Mesodermal cell (in vitro differentiated cells): ENCODE data around the gene DPY19L1.
"Not testable (repeated sequence)": the region's sequence is repeated elsewhere in the genome, so short reads cannot be mapped to it uniquely, and the experiment has no call there.

Experiments used
- H3K27ac ChIP-seq: 2 replicates; pipeline ENCODE4 v1.7.0; 2013; ENCODE audit warnings: mild to moderate bottlenecking, low read depth, low read length, moderate library complexity; ENCODE audit not compliant: severe bottlenecking
- H3K36me3 ChIP-seq: 2 replicates; pipeline ENCODE4 v1.7.1; 2013; ENCODE audit warnings: mild to moderate bottlenecking, low read length, moderate library complexity; ENCODE audit not compliant: control insufficient read depth, insufficient read depth
- H3K4me1 ChIP-seq: one replicate; pipeline ENCODE4 v1.7.1; 2013; ENCODE audit warnings: mild to moderate bottlenecking, low read length; ENCODE audit not compliant: insufficient read depth, control insufficient read depth, poor library complexity, severe bottlenecking
- H3K4me3 ChIP-seq: 2 replicates; pipeline ENCODE4 v1.7.0; 2013; ENCODE audit warnings: low read length, control low read depth, mild to moderate bottlenecking; ENCODE audit not compliant: insufficient read depth, poor library complexity, severe bottlenecking; ENCODE audit errors: extremely low read depth
- H3K9me3 ChIP-seq: 2 replicates; pipeline ENCODE4 v1.7.1; 2013; ENCODE audit warnings: mild to moderate bottlenecking, low read length, moderate library complexity; ENCODE audit not compliant: control insufficient read depth
- WGBS, 2 experiments: methylation state at CpG; one replicate each; pipeline ENCODE4 v1.1.5; 2013; ENCODE audit warnings: missing lambda C conversion rate in 2 of 2; ENCODE audit not compliant: insufficient coverage in 2 of 2; 5-methylcytosine and 5-hydroxymethylcytosine counted together

The DPY19L1 gene

DNA sequence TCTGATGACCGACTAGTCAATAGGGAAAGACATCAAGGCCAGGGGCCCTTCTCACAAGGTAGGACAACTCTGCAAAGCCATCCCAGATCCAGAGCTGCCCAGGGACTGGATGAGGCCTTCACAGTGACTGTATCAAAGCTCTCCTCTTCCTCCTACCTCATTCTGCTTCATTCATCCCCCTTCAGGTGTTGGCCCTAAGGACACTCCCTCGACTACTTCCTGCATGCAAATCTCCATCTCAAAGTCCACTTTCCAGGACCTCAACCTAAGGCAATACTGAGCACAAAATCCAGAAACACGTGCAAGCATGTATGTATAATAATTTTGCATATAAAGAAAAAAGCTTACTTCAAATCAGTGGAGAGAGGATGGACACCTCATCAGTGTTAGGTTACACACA lies 25.1 kb downstream of the DPY19L1 start:
- Histone ChIP-seq H3K4me1 (peaks cover 9% of the 10 kb centered on the region), H3K4me3 (no peak overlapping the region), H3K36me3 (peaks cover 56% of the 10 kb centered on the region), H3K27ac (no peak overlapping the region), H3K9me3 (no peaks in the 10 kb centered on the region)
- WGBS, 2 experiments: 83 to 100% methylated on average over 1 to 2 of the region's 3 CpGs

GRCh38 chr7:35011085-35011484 lies 26.2 kb downstream of the DPY19L1 start:
- peaks cover 15% of the 10 kb centered on the region for H3K4me1 ChIP-seq
- H3K36me3 ChIP-seq: peaks cover 46% of the 10 kb centered on the region
- no peak overlapping the region for H3K4me3 ChIP-seq
- no peak overlapping the region for H3K27ac ChIP-seq
- 89 to 100% methylated on average over 1 to 2 of the region's 3 CpGs for WGBS, 2 experiments
- no peaks in the 10 kb centered on the region for H3K9me3 ChIP-seq

DNA sequence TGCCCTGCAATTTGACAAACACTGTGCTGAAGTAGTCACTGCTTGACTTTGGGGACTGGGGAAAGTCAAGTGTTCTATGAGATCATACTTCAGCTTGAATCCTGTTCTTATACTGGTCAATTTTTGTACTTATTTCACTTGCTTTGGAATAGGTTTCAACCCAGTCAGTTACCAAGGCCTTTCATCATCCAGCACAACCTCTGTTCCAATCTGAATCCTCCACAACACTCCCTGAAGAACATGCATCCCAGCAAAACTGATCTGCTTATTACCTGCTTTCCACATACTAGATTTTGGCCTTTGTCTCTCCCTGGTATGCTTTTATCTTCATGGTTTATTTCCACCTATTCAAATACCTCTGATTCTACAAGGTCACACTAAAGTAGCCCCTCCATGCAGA lies 29.5 kb downstream of the DPY19L1 start:
- Histone ChIP-seq H3K4me1 (peaks cover 14% of the 10 kb centered on the region), H3K9me3 (no peaks in the 10 kb centered on the region), H3K27ac (no peak overlapping the region), H3K36me3 (peaks cover 23% of the 10 kb centered on the region), H3K4me3 (no peak overlapping the region)

DNA sequence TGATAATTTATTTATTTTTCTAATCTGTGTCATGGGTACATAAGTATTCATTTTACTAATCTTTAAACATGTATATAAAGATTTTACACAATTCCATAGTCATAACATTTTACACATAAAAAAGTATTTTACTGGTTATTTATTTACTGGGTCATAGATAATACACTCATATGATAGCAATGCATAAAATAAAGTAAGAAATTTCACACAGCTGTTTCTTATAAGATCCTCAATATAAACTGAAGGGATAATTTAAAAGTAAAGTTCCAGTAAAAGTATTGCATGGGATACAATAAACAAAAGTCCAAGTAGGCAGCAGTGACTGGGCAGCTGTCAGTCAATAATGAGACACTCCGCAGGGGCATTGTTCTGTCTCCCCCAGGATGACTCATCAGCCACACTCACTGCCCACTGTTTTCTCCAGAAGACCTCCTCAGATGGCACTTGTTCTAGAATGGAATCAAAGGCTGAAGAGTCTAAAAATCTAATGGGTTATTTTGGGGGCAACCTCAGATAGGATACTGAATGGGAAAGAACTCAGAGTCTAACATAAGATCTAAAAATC lies 32.7 kb downstream of the DPY19L1 start:
- Histone ChIP-seq H3K27ac (peak overlapping the region; percentile 98), H3K4me3 (no peak overlapping the region), H3K9me3 (no peaks in the 10 kb centered on the region), H3K36me3 (peaks cover 15% of the 10 kb centered on the region), H3K4me1 (peaks cover 24% of the 10 kb centered on the region)
- 17% methylated on average over 1 of the region's 1 CpG; no CpG with 5 or more reads in 1 of the 2 experiments for WGBS, 2 experiments

DNA sequence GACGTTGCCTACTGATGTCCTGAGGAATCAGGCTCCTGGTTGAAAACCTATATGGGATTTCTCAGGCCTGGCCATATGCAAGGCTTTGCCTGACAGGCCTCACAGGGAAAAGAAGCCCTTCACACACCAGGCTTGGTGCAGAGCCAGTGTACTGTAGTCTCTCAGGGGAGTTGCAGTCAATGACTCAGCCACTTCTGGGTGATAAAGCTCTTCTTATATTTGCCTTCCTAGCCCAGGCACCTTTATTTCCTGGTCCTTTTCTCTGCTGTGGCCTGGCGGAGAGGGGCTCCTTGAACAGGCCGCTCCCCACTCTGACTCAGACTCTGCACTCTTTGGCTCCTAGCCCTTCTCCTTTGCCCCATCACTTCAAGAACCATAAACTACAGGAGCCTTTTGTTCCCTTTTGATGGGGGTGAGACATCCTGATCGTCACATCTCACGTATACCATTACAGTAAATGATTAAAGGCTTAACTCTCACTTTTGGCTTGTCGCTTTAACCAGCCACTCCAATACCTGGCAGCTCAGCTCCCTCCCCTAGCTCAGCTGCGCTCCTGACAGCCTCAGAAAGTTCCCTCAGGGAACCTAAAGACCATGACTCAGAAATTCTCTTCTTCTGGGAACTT lies 33.5 kb downstream of the DPY19L1 start:
- Histone ChIP-seq H3K36me3 (peaks cover 15% of the 10 kb centered on the region), H3K4me3 (no peak overlapping the region), H3K4me1 (peaks cover 27% of the 10 kb centered on the region), H3K27ac (peak overlapping the region; percentile 98), H3K9me3 (no peaks in the 10 kb centered on the region)
- WGBS, 2 experiments: 32 to 33% methylated on average over 5 to 7 of the region's 7 CpGs

DNA sequence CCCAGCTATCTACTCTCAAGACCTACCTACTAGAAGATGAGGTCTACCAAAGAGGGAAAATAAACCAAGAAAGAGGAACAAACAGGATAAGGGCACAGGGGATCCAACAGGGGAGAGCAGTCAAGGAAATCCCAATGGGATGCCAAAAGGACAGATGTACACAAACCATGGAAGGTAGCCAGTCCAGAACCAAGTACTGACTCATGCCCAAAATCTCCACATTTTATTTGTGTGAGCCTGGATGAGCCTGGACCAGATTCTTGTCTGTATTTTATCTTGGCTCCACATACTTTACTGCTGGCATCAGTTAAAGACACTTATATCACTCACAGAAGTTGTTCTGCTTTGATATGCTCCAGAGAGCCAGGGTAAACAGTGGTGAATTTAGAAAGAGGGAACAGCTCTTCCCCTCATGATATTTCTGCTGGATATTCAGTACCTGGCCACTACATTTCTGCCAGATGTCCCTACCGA lies 34.1 kb downstream of the DPY19L1 start:
- peaks cover 15% of the 10 kb centered on the region for H3K36me3 ChIP-seq
- 83 to 100% methylated on average over 1 of the region's 1 CpG for WGBS, 2 experiments
- not testable (repeated sequence) for H3K4me3 ChIP-seq, H3K9me3 ChIP-seq
- H3K27ac ChIP-seq: peak overlapping the region; percentile 98
- peaks cover 28% of the 10 kb centered on the region for H3K4me1 ChIP-seq

DNA sequence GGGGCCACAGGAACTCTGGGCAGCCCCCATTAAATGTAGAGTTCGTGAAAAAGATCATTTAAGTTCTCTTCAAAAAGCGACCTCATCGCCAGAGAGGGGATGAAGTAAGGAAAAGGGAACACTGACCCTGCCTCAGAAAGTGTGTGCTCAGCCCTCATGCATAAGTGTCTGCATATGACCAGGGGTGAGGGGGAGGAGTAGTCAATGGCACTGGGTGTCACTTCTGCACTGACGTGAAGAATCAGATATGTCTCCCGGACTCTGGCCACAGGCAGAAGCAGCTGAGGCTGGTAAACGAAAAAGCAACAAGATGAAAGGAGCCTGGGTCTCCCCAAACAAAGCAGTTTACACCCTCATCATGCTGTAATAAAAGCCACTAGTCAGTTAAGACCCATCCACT lies 39.0 kb downstream of the DPY19L1 start:
- peaks cover 13% of the 10 kb centered on the region for H3K36me3 ChIP-seq
- peak overlapping the region; percentile 23 for H3K27ac ChIP-seq
- not testable (repeated sequence) for H3K9me3 ChIP-seq, H3K4me3 ChIP-seq
- H3K4me1 ChIP-seq: peaks cover 17% of the 10 kb centered on the region
- WGBS, 2 experiments: 100% methylated on average over 2 of the region's 6 CpGs; no CpG with 5 or more reads in 1 of the 2 experiments

DNA sequence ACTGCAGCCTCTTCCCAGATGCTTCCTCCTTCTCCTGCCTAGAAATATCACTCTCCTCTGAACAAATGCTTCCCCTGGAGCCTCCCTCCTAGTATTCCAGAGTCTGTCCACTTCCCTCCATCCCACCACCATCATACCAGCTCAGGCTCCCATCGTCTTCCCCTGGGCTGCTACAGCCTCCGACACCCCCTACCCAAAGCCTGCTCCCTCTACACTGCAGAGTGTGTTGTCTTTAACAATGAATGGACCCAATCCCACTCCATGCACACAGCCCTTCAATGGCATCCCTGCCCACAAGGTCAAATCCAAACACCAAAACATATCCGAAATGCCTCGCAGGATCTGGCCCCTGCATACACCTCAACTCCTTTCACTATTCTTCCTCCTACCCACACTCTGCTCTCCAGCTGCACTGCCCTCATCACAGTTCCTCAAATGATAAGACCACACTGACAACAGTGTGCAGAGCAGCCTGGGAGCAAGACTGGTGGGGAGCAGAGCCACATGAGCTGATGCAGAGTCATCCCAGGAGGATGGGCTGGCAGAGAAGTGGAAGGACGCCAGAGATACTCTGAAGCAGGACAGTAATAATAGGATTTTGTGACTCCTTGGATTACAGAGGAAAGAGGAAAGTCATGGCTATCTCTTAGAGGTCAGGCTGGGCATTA lies 40.7 kb downstream of the DPY19L1 start:
- H3K27ac ChIP-seq, H3K9me3 ChIP-seq, H3K4me1 ChIP-seq, H3K4me3 ChIP-seq, H3K36me3 ChIP-seq: not testable (repeated sequence)
- 73% methylated on average over 1 of the region's 5 CpGs; no CpG with 5 or more reads in 1 of the 2 experiments for WGBS, 2 experiments

- Histone ChIP-seq H3K27ac (no peak overlapping the region), H3K4me3 (no peak overlapping the region), H3K9me3 (no peaks in the 10 kb centered on the region), H3K36me3 (peaks cover 4% of the 10 kb centered on the region), H3K4me1 (peaks cover 7% of the 10 kb centered on the region)
- 87% methylated on average over 3 of the region's 7 CpGs; no CpG with 5 or more reads in 1 of the 2 experiments for WGBS, 2 experiments
Observed at GRCh38 chr7:34995757-34996156, 41.5 kb downstream of the DPY19L1 start.

GRCh38 chr7:34991938-34992840 lies 45.1 kb downstream of the DPY19L1 start:
- no peak overlapping the region for H3K4me3 ChIP-seq
- H3K27ac ChIP-seq: peak overlapping the region; percentile 17
- 70 to 76% methylated on average over 7 to 8 of the region's 12 CpGs for WGBS, 2 experiments

More at GRCh38 chr7:34991938-34992840, 45.1 kb downstream of the DPY19L1 start:
- H3K4me1 ChIP-seq: peaks cover 3% of the 10 kb centered on the region
- no peaks in the 10 kb centered on the region for H3K9me3 ChIP-seq
- peaks cover 3% of the 10 kb centered on the region for H3K36me3 ChIP-seq
